Left lobe of liver (tissue), 2 donors: Measurements from ENCODE around the gene NR0B2. TPM values are rescaled to one million over a fixed set of nuclear protein-coding genes. Genes with fewer than 3 reads are reported as not detected.
"Not testable (repeated sequence)": the region's sequence is repeated elsewhere in the genome, so short reads cannot be mapped to it uniquely, and the experiment has no call there.

Experiments used
- ATAC-seq: fragments of 200-7000 bp; cut with Tn5 transposase; one replicate; pipeline ENCODE4 v1.9.1; 2020; ENCODE audit warnings: mild to moderate bottlenecking, moderate library complexity
- DNase-seq: peaks from one replicate; pipeline ENCODE4 v3.0.0-alpha.2; 2020; ENCODE audit warnings: low spot score
- total RNA-seq: library from RNA; stranded (reverse); gene quantifications from one replicate; pipeline ENCODE4 v1.2.1, GENCODE V29; 2021
- donor health status: DM: no; HTN: no; CAD: no; lungs with moderate emphysema.
- donor health status: DM: no; HTN: yes; CAD: no.

The NR0B2 gene
- 79.2 TPM for total RNA-seq

- ATAC-seq = peak; percentile 74
- DNase-seq = peak; percentile 98
Observed at GRCh38 chr1:26913754-26914619, at the start of gene NR0B2. Gene NR0B2 (minus strand): TSS chr1:26913975. CDS start chr1:26913940, 35 bp downstream.

GRCh38 chr1:26961826-26962225 is 48.1 kb upstream of the NR0B2 start:
- no peak for ATAC-seq

GRCh38 chr1:26960625-26960966 is 46.8 kb upstream of the NR0B2 start:
- DNase-seq (no peak), ATAC-seq (peak; percentile 14)

More at GRCh38 chr1:26961826-26962225, 48.1 kb upstream of the NR0B2 start:
- DNase-seq = no peak

DNA sequence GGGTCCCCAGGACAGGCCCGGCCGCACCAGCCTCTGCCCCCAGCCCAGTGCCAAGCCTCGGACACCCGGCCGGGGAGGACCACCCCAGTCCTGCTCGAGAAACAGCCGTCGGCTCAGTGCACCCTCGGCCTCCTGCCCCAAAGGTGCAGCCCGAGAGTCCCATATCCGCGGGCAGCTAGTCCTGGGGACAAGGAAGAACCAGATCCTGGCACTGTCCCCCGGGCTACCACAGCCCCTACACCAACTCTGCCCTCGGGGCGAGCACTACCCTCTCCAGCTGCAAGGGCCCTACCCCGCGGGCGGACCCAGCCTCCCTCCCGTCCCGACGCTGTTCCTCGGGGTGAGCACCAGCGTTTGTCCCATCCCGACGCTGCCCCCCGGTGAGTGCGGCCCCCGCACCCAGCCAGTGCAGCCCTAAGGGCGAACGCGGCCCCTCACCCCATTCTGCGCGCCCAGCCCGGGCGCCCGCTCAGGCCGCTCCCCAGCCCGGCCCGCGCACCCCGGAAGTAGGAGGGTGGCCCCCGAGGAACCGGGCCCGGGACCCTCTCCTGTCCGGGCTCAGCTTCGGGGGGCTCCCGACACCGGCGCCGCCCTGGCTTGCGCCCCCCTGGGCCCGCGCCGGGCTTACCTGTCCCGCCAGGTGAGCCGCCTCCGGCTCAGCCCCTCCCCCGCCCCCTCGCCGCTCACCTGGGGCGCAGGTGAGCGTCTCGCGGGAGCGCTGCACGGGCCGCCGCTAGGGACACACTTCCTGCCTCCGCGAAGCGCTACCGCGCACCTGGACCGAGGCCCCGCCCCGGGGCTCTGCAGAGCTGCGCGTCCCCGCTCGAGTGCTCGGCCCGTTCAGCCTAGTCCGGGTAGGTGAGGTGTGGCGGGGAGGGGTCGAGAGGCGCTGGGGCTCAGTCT is 46.2 kb upstream of the NR0B2 start, which contains the start of gene KDF1:
TSS of gene KDF1 (minus strand) at position 747 of the 903 bp plus-strand sequence. CDS start 8,088 bp downstream, outside the sequence.
- peak; percentile 93 for ATAC-seq
- peak; percentile 80 for DNase-seq

- DNase-seq (no peak), ATAC-seq (no peak)
Observed at GRCh38 chr1:26959270-26959669, 45.5 kb upstream of the NR0B2 start.

DNA sequence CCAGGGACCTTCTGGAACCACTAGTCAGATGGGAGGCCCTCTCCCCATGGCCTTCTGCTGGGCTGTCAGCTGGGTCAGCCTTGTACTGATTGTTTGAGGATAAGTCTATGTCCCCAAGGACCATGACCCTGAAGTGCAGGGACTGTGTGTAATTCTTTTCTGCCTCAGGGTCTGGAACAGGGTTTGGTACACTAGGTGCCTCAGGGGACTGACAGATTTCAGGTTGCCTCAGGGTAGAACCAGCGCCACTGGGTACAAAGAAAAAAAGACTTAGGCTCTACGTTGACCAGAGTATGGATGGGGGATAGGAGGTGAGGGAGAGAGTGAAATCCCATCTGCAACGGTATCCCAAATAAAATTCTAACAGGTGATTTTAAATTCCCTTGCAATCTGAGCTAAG is 43.5 kb upstream of the NR0B2 start:
- DNase-seq = no peak
- no peak for ATAC-seq

DNA sequence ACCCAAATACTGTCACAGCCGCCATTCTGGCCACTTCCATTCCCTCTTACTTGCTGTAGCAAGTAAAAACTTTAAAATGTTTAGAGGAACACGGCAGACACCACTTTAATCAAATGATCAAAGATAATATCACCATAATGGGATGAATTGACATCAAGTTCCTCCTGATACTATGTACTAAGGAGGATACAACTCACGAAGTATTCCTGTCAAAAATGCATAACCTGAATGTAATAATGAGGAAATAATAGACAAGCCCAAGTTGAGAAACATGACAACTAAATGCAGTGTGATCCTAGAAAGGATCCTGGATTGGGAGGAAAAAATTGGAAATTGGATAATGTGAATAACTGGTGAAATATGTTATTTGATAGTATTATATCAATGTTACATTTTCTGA is 42.5 kb upstream of the NR0B2 start:
- no peak for DNase-seq

GRCh38 chr1:26953374-26953773 is 39.6 kb upstream of the NR0B2 start:
- DNase-seq = no peak

More for the DNA sequence above, 42.5 kb upstream of the NR0B2 start:
- ATAC-seq = no peak

GRCh38 chr1:26951821-26952497 is 38.2 kb upstream of the NR0B2 start:
- DNase-seq (no peak), ATAC-seq (no peak)

More at GRCh38 chr1:26953374-26953773, 39.6 kb upstream of the NR0B2 start:
- ATAC-seq = no peak

DNA sequence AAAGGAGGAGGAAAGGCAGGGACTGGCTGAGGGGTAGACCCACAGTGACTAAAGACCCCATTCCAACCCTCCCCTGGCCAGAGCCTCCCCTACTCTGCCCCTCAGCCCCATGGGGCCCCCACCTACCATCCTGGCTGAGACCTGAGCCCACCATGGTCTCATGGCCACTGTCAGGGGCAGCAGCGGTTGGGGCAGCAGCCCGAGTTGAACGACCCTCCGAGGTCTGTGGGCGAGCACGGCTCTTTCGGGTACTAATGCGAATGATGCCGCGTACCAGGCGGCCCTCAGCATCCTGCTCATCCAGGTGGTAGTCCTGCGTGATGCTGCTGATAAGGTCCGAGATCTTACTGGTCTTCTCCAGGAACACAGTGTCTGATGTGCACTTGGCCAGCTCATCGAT is 37.4 kb upstream of the NR0B2 start:
- DNase-seq = no peak
- ATAC-seq = no peak

- no peak for ATAC-seq
- no peak for DNase-seq
Observed at GRCh38 chr1:26950602-26951001, 36.8 kb upstream of the NR0B2 start.

- DNase-seq (no peak), ATAC-seq (no peak)
Observed at GRCh38 chr1:26949926-26950319, 36.1 kb upstream of the NR0B2 start.

GRCh38 chr1:26949266-26949925 is 35.6 kb upstream of the NR0B2 start:
- DNase-seq (peak; percentile 64), ATAC-seq (peak; percentile 50)

- not testable (repeated sequence) for ATAC-seq, DNase-seq
Observed at GRCh38 chr1:26948725-26949057, 34.9 kb upstream of the NR0B2 start.

GRCh38 chr1:26946270-26946669 is 32.5 kb upstream of the NR0B2 start:
- DNase-seq (peak; percentile 73), ATAC-seq (peak; percentile 27)

- peak; percentile 86 for DNase-seq
- ATAC-seq = peak; percentile 69
Observed at GRCh38 chr1:26945728-26946127, 32.0 kb upstream of the NR0B2 start.

GRCh38 chr1:26945138-26945537 is 31.4 kb upstream of the NR0B2 start:
- DNase-seq = peak; percentile 56
- ATAC-seq = peak; percentile 47

- ATAC-seq = no peak
- DNase-seq = no peak
Observed at GRCh38 chr1:26942656-26943055, 28.9 kb upstream of the NR0B2 start.

GRCh38 chr1:26941311-26941710 is 27.5 kb upstream of the NR0B2 start:
- no peak for DNase-seq
- ATAC-seq = no peak

DNA sequence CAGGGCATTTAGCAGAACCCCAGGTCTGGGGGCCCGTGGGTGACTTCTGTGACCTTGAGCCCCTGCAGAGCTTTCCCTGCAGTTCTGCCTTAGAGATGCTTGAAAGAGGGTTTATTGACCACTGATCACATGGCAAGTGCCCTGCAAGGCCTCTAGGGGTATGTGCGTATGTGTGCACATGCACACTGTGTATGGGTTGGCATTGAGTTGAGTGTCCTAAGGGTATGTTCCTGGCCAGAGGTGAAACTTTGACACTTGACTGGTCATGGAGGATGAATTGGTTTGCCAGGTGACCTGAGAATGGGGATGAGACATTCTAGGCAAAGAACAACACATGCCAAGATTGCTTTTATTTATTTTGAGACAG is 24.9 kb upstream of the NR0B2 start:
- ATAC-seq (peak; percentile 58), DNase-seq (peak; percentile 81)
